HG03571 (cell line): Measurements from ENCODE around the gene TMIE.
"Not testable (repeated sequence)": the region's sequence is repeated elsewhere in the genome, so short reads cannot be mapped to it uniquely, and the experiment has no call there.

Source experiments
- ATAC-seq: cut with Tn5 transposase; IDR thresholded peaks from one replicate; pipeline ENCODE4 v1.9.1; 2021; ENCODE audit not compliant: unreplicated experiment

Gene TMIE

DNA sequence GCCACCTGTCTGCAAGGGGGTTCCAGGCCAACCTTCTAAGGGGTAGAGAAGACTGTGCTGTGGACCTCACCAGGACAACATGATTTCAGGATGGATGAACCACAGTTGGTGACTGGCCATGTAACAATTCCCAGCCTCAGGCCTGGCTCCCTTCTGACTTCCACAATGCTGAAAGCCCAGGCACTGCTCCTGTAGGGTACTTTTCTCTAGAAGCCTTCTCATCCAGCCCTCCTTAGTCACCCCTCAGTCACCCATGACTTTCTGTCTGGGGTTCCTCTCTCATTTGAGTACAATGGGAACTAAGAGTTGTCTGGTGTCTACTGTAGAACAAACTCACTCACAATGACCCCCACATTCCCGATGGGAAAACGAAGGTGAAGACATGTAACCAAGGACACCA is 16.3 kb upstream of the TMIE start:
- no peak for ATAC-seq

DNA sequence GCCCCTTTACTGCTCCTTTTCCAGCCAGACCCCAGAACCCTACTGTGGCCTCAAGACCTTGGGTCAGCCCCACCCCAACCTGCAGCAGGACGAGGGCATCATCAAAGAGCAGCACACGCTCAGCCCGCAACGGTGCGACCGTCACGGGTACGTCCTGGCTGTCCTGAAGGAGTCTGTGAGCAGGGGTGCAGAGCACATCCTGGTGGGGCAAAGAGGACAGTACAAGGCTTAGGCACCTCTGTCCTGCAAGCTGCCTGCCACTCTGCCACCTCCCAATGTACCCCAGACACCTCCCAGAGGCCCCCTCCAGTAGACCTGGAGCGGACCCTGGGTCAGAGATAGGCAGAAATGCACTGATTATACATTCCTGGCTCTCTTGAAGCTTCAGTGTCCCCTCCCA is 15.7 kb upstream of the TMIE start:
- ATAC-seq: no peak

- ATAC-seq: no peak
These were observed 10.4 kb upstream of the TMIE start for GRCh38 chr3:46690798-46691197.

DNA sequence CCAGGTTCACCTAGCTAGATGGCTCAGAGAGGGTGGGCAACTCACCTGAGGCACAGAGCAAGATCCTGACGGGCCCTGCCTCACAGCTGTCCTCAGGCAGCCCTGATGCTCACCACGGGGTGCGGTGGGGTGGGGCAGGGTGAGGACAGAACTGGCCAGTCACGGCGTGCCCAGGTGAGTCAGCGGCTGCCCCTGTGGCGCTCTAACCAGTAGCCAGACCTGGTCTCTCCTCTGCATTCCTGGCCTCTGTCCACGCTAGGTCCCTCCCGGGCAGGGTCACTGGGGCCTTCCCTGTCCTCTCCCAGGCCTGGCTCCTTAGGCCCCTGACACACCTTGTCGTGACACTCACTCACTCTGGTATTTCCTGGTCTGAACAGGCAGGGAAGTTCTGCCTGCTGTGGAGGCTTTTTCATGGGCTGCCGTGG is 8.6 kb upstream of the TMIE start:
- no peak for ATAC-seq

DNA sequence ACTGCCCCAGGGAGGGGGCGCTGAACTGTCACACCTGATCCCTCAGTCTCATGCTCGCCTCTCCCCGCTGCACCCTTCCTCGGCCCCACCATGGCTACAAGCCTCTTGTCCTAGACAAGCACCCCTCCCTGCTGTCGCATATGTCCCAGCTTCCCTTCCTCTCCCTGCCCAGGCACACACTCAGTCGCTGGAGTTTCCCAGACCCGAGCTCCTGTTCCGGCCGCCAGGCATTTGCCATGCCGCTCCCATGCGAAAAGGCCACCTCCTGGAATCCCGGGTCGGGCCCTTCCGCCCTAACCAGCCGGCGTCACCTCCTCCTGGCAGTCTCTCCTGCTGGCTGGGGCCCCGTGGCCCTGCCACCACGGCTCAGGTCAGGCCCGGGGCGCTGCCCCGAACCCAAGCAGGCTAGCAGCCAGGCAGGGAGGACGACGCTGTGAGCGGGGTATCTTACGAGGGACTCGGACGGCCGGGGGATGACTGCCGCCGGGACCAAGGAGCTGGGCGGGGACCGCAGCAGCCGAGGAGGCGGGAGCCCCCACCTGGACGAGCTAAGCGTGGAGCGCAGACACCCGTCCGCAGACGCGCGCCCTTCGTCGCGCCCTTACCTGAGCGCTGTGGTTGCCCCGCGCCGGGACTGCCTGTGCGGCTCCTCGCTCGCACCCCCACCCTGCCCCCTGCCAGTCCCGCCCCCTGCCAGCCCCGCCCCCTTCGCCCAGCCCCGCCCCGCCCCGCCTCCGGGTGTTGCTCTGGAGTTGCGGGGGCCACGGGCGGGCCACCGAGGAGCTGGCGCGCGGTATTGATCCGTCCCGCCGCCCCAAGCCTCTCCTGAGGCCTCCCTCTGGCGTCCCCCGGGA is 7.9 kb upstream of the TMIE start, which contains the start of gene ALS2CL:
Gene ALS2CL (minus strand): TSS at position 642 of the 854 bp plus-strand sequence. CDS start 4,239 bp downstream, outside the sequence.
- ATAC-seq: no peak

DNA sequence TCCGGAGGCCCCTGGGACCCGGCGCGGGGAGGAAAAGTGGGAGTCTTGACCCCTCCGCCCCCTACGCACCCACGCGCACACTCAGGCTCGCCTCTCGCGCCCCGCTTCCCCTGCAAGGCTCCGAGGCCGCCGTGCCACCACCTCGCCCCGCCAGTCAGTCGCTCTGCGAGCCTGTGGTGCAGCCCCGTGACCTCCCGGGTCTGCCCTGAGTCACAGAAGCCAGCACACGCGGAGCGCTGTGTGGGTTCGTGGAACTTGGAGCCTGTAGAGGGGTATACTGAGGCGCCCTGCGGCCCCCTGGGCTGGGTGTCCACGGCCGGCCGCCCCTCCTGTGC is 7.3 kb upstream of the TMIE start:
- no peak for ATAC-seq

DNA sequence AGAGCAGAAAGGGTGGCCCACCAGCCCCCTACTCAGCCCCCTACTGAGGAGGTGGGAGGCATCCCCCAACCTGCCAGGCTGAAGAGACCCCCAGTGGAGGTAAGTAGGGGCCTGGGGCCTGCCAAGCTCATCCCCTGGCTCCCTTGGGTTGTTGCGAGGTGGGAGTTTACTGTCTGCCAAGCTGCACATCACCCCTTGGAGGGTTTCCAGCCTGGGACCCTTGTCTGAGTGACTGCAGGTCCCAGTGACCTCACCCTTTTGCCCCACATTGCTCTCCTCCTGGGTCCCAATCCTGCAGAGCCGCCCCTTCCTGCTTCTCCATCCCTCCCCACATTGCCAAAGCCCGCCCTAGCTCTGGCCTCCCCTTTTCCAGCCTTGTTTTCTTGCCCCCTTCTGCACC is 6.7 kb upstream of the TMIE start:
- ATAC-seq: no peak

DNA sequence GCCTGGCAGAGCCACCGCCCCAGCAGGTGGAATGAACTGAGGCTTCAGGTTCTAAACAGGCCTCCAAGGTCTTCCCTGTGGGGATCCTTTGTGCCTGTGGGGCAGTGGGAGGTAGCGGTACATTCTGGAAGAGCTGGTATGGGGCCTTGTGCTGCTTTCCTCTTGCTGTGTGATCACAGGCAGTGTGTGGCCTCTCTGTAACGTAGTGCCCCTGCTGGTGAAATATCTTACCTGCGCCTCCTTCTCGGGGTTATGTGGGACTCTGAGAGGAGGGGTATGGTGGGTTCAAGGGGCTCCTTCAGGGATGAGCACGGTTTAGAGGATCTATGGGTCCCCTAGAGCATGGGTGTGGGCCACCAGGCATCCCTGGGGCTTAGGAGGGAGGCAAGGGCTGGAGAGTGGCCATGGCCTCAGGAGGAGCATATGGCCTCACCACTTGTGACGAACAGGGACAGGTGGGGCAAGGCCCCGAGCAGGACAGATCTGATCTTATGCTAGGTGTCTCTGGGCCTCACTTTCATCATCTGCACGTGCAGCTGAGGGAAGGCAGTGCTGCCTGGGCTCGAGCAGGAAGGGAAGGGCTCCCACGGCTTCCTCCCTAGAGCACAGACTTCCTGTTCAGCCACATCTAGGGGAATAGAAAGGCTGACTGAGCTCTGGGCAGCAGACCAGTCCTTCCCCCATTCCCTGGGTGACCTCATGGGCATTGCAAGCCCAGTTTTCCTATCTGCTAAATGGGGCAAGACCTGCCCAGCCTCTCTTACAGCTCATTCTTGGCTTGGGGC is 5.8 kb upstream of the TMIE start:
- no peak for ATAC-seq

DNA sequence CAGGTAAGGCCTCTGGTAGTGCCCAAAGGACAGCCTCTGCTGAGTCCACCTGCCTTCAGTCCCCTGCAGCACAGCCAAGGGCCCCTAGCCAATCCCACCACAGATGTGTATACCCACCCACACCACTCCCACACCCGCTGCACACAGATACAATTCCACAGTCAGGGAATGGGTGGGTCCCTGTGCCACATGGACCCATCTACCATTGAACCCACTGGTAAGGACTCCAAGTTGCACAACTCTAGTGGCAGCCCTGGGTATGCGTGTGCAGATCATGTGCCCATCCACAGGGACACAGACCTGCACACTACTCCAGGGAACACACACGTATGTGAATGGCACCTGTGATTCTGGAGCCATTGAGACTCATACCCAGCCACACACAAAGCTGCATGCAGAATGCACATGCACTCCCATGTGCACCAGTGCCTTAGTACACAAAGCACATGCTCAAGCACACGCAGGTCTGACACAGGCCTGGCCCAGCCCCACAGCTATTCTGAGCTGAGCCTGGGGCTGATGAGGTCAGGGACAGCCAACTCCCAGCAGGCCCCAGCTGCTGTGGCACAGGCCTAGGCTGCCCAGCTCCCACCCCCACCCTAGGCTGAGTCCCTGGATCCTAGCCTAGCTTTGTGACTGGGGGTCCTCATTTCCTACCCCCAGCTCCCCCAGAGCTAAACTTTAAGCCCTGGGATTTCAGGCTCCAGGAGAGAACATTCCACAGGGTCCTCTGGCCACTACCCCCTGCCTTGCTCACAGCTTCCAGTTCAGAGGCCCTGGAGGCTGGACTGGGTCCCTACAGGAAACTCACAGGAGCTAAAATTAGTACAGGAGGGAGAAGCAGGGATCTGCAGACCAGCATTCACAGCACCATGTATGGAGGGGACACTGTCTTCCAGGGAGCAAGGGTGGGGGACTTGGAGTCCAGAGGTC is 5.0 kb upstream of the TMIE start:
- no peak for ATAC-seq

GRCh38 chr3:46699676-46700523 is 1.3 kb upstream of the TMIE start:
- ATAC-seq: no peak

DNA sequence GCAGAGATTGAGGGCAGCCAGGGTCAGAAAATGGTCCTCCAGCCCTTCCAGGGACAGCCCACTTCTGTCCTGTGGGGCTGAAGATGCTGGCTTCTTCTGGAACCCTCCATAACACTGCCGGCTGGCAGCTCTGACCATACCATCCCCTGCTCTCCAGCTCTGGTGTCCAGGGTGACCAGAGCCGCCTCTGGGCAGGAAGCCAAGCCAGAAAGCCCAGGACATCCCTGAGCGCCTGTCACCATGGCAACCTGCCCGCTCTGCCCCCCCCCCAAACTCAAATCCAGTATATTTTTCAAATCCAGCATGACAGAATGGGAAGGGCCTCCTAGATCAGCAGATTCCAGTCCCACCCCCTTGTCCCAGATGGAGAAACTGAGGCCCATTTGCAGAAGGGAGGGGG is 420 bp upstream of the TMIE start:
- ATAC-seq: no peak

- ATAC-seq: no peak
These were observed 1.2 kb downstream of the TMIE start for GRCh38 chr3:46702246-46703012.

GRCh38 chr3:46703013-46703520 is 1.9 kb downstream of the TMIE start:
- ATAC-seq: no peak

DNA sequence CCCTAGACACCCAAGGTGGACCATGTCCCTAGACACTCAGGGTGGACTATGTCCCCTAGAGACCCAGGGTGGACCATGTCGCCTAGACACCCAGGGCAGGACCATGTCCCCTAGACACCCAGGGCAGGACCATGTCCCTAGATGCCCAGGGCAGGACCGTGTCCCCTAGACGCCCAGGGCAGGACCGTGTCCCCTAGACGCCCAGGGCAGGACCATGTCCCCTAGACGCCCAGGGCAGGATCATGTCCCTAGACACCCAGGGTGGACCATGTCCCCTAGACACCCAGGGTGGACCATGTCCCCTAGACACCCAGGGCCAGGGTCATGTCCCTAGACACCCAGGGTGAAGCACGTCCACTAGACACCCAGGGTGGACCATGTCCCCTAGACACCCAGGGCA is 3.2 kb downstream of the TMIE start:
- ATAC-seq: not testable (repeated sequence)

- no peak for ATAC-seq
These were observed 3.9 kb downstream of the TMIE start for GRCh38 chr3:46705022-46705530.

GRCh38 chr3:46705751-46706552 is 4.8 kb downstream of the TMIE start:
- no peak for ATAC-seq

DNA sequence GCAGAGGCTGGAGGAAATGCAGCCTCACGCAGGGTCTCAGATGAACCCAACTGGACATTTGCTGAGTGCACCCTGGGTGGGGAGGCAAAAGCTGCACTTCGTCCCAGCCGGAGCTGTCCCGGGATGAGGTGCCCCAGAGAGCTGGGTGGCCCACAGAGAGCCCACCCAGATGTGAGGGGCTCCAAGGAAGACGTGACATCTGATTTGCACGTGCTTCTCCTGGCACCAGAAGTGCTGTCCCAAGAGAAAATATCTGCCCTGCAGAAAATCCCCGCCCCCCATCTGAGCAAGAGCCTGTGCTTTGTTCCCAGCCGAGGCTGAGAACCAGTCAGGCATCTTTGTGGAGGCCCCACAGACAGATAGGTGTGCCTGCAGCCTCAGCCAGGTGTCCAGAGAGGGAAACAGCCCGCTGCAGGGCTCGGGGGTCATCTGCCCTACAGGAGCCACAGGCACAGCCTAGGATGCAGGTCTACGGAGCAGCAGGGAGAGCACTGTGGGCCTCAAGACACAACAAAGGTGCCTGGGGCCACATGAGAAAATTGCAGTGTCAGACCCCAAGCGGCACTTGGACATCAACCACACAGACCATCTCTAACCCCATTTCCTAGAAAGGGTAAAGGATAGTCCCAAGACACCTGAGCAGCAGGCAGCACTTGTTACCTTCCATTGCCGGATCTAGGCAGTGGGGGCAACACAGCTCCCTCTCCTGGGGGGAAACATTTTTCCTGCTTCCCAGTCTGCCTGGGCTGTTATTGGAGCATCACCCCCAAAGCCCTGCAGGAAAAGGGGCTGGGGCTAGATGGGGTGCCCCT is 5.8 kb downstream of the TMIE start:
- no peak for ATAC-seq
